ENCODE measurements around the gene LRRC10.

LRRC10 gene

DNA sequence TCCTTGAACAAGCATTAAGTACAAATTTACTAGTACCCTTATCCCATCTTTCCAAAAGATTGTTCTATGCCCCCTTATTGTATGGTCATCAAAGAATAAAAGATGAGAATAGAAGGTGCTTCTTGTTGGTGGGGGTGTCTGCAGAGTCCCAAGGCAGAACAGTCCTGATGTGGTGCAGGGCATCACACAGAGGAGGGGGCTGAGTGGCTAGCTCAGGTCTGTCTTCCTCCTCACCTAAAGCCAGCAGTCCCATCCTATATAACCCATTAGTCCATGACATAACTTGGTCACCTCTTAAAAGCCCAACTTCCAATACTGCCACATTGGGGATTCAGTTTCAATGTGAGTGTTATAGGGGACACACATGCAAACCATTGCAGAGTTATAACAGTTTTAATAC is 9.9 kb downstream of the LRRC10 start:
- Histone ChIP-seq H3K27me3 (ENCODE audit: control insufficient read depth in 1 of 2, insufficient read depth in 2 of 2, low read length in 2 of 2) (no peaks in the 10 kb centered on the region), H3K9ac (ENCODE audit: low read depth in 1 of 2, low read length in 2 of 2) (no peak overlapping the region), H3K4me1 (ENCODE audit: control insufficient read depth in 1 of 2, insufficient read depth in 2 of 2, low read length in 2 of 2) (no peaks in the 10 kb centered on the region), H3K27ac (ENCODE audit: low read depth, low read length) (no peak overlapping the region), H3K4me3 (ENCODE audit: low read depth in 1 of 2, low read length in 2 of 2) (no peak overlapping the region), H3K36me3 (ENCODE audit: control insufficient read depth in 1 of 2, insufficient read depth in 2 of 2, low read length in 2 of 2) (peaks cover 36 to 55% of the 10 kb centered on the region in 2 donors), H3K9me3 (ENCODE audit: control insufficient read depth in 1 of 2, low read length in 2 of 2) (peaks cover 0 to 4% of the 10 kb centered on the region in 2 donors)

DNA sequence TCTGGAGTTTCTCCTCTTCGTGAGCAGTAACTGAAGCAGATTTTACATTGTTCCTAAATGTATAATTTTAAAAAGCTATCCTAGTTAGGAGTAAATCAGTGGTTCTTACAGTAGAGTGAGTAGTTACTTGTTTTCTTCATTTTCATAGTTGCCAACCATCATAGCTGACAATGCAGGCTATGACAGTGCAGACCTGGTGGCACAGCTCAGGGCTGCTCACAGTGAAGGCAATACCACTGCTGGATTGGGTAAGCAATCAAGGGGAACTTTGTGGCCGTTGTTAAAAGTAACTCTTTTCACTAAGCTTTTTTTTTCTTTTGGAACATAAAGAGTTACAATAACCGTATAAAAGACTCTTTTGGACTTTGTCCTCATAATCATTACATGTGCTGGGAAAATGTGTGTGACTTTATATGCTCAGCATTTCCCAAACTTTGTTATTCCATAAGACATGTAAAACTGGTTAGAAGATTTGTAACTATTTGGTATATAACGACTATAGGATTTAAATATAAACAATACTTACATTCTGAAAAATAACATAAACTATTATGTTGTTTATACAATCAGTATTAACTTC is 12.4 kb downstream of the LRRC10 start:
- Histone ChIP-seq H3K36me3 (ENCODE audit: control insufficient read depth in 1 of 2, insufficient read depth in 2 of 2, low read length in 2 of 2) (peaks cover 38 to 75% of the 10 kb centered on the region in 2 donors), H3K9me3 (ENCODE audit: control insufficient read depth in 1 of 2, low read length in 2 of 2) (peaks cover 0 to 2% of the 10 kb centered on the region in 2 donors), H3K9ac (ENCODE audit: low read depth in 1 of 2, low read length in 2 of 2) (no peak overlapping the region)

DNA sequence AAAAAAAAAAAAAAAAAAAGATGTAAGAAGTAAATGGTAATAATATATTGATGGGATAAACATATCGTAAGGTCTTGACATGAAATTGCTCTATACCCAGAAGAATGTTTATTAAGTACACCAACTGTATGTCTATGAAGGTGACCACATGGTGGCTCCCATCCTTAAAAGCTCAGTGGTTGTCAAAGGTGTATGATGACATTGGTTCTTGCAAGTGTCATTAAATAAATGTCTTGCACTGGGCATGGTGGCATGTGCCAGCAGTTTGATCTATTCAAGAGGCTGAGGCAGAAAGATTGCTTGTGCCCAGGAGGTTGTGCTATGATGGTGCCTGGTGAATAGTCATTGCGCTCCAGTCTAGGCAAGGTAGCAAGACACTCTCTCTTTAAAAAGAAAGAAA is 15.0 kb downstream of the LRRC10 start:
- Histone ChIP-seq H3K9ac (ENCODE audit: low read depth in 1 of 2, low read length in 2 of 2) (no peak overlapping the region), H3K27me3 (ENCODE audit: control insufficient read depth in 1 of 2, insufficient read depth in 2 of 2, low read length in 2 of 2) (no peaks in the 10 kb centered on the region), H3K27ac (ENCODE audit: low read depth, low read length) (no peak overlapping the region), H3K36me3 (ENCODE audit: control insufficient read depth in 1 of 2, insufficient read depth in 2 of 2, low read length in 2 of 2) (peaks cover 38 to 81% of the 10 kb centered on the region in 2 donors), H3K4me3 (ENCODE audit: low read depth in 1 of 2, low read length in 2 of 2) (no peak overlapping the region), H3K4me1 (ENCODE audit: control insufficient read depth in 1 of 2, insufficient read depth in 2 of 2, low read length in 2 of 2) (no peaks in the 10 kb centered on the region), H3K9me3 (ENCODE audit: control insufficient read depth in 1 of 2, low read length in 2 of 2) (no peaks in the 10 kb centered on the region)

More for the DNA sequence above, 12.4 kb downstream of the LRRC10 start:
- no peaks in the 10 kb centered on the region for H3K27me3 ChIP-seq (ENCODE audit: control insufficient read depth in 1 of 2, insufficient read depth in 2 of 2, low read length in 2 of 2)
- no peaks in the 10 kb centered on the region for H3K4me1 ChIP-seq (ENCODE audit: control insufficient read depth in 1 of 2, insufficient read depth in 2 of 2, low read length in 2 of 2)
- no peak overlapping the region for H3K27ac ChIP-seq (ENCODE audit: low read depth, low read length)
- H3K4me3 ChIP-seq (ENCODE audit: low read depth in 1 of 2, low read length in 2 of 2): no peak overlapping the region

DNA sequence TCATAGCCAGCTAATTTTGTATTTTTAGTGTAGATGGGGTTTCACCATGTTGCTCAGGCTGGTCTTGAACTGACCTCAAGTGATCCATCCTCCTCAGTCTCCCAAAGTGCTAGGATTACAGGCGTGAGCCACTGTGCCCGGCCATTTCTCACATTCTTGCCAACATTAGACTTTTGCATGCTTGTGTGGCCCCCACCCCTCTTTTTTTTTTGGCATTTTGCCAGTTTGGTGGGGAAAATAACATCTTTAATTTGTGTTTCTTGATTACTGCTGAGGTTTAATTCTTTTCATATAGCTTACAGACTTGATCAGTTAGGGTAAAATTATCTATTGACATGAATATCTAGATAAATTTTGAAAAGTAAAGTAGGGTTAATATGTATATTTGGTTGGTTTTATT is 21.6 kb downstream of the LRRC10 start:
- peaks cover 39 to 70% of the 10 kb centered on the region in 2 donors for H3K36me3 ChIP-seq (ENCODE audit: control insufficient read depth in 1 of 2, insufficient read depth in 2 of 2, low read length in 2 of 2)
- no peak overlapping the region for H3K9ac ChIP-seq (ENCODE audit: low read depth in 1 of 2, low read length in 2 of 2)
- no peak overlapping the region for H3K4me3 ChIP-seq (ENCODE audit: low read depth in 1 of 2, low read length in 2 of 2)
- no peak overlapping the region for H3K27ac ChIP-seq (ENCODE audit: low read depth, low read length)
- H3K4me1 ChIP-seq (ENCODE audit: control insufficient read depth in 1 of 2, insufficient read depth in 2 of 2, low read length in 2 of 2): peaks cover 0 to 9% of the 10 kb centered on the region in 2 donors
- no peaks in the 10 kb centered on the region for H3K9me3 ChIP-seq (ENCODE audit: control insufficient read depth in 1 of 2, low read length in 2 of 2)
- H3K27me3 ChIP-seq (ENCODE audit: control insufficient read depth in 1 of 2, insufficient read depth in 2 of 2, low read length in 2 of 2): no peaks in the 10 kb centered on the region

DNA sequence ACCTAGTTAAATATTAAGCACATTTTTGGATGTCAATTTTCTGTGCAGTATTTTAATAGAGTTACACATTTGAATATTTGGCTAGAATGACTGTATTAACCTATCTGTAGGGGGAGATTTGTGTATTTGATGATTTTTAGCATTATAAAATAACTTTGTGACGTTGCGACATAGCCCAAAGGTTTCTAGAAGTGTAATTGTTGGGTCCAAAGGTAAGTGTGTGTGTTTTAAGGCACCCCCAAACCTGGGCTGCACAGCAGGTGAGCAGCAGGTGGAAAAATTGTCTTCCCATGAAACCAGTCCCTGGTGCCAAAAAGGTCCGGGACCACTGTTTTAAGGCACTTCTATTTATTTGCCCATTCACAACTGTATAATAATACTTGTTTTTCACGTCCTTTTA is 22.2 kb downstream of the LRRC10 start:
- H3K27me3 ChIP-seq (ENCODE audit: control insufficient read depth in 1 of 2, insufficient read depth in 2 of 2, low read length in 2 of 2): no peaks in the 10 kb centered on the region
- peaks cover 0 to 9% of the 10 kb centered on the region in 2 donors for H3K4me1 ChIP-seq (ENCODE audit: control insufficient read depth in 1 of 2, insufficient read depth in 2 of 2, low read length in 2 of 2)
- peaks cover 38 to 64% of the 10 kb centered on the region in 2 donors for H3K36me3 ChIP-seq (ENCODE audit: control insufficient read depth in 1 of 2, insufficient read depth in 2 of 2, low read length in 2 of 2)
- no peak overlapping the region for H3K27ac ChIP-seq (ENCODE audit: low read depth, low read length)
- no peak overlapping the region for H3K9ac ChIP-seq (ENCODE audit: low read depth in 1 of 2, low read length in 2 of 2)
- no peak overlapping the region for H3K4me3 ChIP-seq (ENCODE audit: low read depth in 1 of 2, low read length in 2 of 2)
- H3K9me3 ChIP-seq (ENCODE audit: control insufficient read depth in 1 of 2, low read length in 2 of 2): no peaks in the 10 kb centered on the region

DNA sequence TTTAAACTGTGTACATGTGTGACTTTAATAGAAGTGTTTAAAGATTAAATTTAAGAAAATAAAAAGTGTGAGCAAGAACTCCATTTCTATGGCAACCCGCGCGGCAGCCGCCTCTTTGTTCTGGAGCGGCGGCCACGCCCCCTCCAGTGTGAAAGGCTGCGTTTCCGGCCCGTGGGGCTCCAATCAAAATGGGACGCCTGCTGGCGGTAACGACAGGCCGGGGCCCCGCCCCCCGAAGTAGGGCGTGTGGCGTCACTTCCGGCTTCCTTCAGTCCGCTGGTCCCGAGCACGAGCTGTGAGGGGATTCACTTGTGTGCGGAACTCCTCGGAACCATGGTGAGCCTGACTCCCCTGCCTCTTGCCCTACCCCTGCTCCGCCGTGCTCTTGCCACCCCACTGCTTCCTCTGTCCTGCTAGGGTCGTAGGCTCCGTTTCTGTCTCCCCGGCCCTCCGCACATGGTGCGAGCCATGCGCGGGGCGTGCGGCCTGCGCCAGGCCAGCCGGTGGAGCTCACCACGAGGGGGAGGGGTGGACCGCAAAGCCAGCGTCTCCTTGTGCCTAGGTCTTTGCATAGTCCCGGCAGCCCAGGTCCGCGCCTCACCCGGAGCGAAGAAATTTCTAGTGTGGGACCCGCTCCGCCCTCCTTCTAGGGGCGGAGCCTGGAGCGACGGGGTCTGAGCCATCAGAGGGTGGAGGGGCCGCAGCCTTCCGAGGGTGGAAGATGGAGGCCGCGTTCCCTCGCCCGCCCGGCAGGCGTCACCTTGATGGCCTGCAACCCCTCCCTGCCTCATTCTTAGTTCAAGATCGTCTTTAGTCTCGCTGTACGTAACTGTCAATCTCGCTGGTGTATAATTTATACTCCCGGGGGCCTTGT is 25.3 kb downstream of the LRRC10 start, which contains the start of gene CCT2:
Gene CCT2, plus strand, starts transcription at position 271 of the 874 bp plus-strand sequence. Its CDS starts 63 bp downstream, at position 334.
- Histone ChIP-seq H3K27me3 (ENCODE audit: control insufficient read depth in 1 of 2, insufficient read depth in 2 of 2, low read length in 2 of 2) (no peaks in the 10 kb centered on the region), H3K4me3 (ENCODE audit: low read depth in 1 of 2, low read length in 2 of 2) (peak within 1 kb of the TSS; percentile 99 to 100), H3K9ac (ENCODE audit: low read depth in 1 of 2, low read length in 2 of 2) (peak within 1 kb of the TSS; percentile 98 to 99), H3K36me3 (ENCODE audit: control insufficient read depth in 1 of 2, insufficient read depth in 2 of 2, low read length in 2 of 2) (peaks cover 23 to 37% of the 10 kb centered on the region in 2 donors), H3K4me1 (ENCODE audit: control insufficient read depth in 1 of 2, insufficient read depth in 2 of 2, low read length in 2 of 2) (peaks cover 0 to 9% of the 10 kb centered on the region in 2 donors), H3K9me3 (ENCODE audit: control insufficient read depth in 1 of 2, low read length in 2 of 2) (no peaks in the 10 kb centered on the region), H3K27ac (ENCODE audit: low read depth, low read length) (peak within 1 kb of the TSS; percentile 94)

DNA sequence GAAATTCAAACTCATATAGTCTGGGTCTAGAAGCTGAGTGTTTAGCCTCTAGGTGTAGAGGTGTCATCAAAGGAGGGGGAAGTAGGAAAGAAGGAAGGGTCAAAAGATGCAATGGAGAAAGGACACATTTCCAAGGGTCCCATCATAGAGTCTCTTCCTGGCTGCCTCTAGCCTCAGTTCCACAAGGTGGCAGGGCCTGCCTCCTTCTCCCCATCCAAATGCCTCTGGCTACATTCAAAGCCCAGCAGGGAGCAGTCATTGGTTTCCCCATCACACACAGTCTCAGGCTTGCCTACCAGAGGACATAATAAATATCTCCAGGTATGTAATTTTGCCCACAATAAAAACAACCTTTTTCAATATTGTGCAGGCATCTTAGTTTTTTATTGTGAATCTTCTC is 27.5 kb downstream of the LRRC10 start:
- Histone ChIP-seq H3K9me3 (ENCODE audit: control insufficient read depth in 1 of 2, low read length in 2 of 2) (no peaks in the 10 kb centered on the region), H3K9ac (ENCODE audit: low read depth in 1 of 2, low read length in 2 of 2) (no peak overlapping the region), H3K4me1 (ENCODE audit: control insufficient read depth in 1 of 2, insufficient read depth in 2 of 2, low read length in 2 of 2) (peaks cover 0 to 9% of the 10 kb centered on the region in 2 donors), H3K27ac (ENCODE audit: low read depth, low read length) (no peak overlapping the region), H3K4me3 (ENCODE audit: low read depth in 1 of 2, low read length in 2 of 2) (no peak overlapping the region), H3K27me3 (ENCODE audit: control insufficient read depth in 1 of 2, insufficient read depth in 2 of 2, low read length in 2 of 2) (no peaks in the 10 kb centered on the region), H3K36me3 (ENCODE audit: control insufficient read depth in 1 of 2, insufficient read depth in 2 of 2, low read length in 2 of 2) (peaks cover 7 to 15% of the 10 kb centered on the region in 2 donors)

DNA sequence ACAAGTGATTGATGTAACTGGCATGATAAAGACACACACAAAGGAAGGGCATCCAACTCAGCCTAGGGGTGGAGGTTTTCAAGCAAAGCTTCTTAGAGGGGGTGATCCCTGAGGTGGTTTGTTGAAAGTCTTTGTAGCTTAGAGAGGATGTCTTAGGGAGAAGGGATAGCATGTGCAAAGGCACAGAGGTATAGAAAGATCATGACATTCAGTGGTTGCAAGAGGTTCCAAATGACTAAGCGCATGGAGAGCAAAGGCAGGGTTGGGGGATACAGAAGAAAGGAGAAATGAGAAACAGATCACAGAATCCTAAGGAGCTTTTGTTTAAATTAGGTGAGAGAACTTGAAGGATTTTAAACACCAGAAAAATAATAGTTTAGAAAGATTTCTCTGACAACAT is 30.6 kb downstream of the LRRC10 start:
- Histone ChIP-seq H3K4me1 (ENCODE audit: control insufficient read depth in 1 of 2, insufficient read depth in 2 of 2, low read length in 2 of 2) (no peaks in the 10 kb centered on the region), H3K36me3 (ENCODE audit: control insufficient read depth in 1 of 2, insufficient read depth in 2 of 2, low read length in 2 of 2) (peaks cover 4 to 8% of the 10 kb centered on the region in 2 donors), H3K27ac (ENCODE audit: low read depth, low read length) (no peak overlapping the region), H3K27me3 (ENCODE audit: control insufficient read depth in 1 of 2, insufficient read depth in 2 of 2, low read length in 2 of 2) (no peaks in the 10 kb centered on the region), H3K4me3 (ENCODE audit: low read depth in 1 of 2, low read length in 2 of 2) (no peak overlapping the region), H3K9me3 (ENCODE audit: control insufficient read depth in 1 of 2, low read length in 2 of 2) (no peaks in the 10 kb centered on the region), H3K9ac (ENCODE audit: low read depth in 1 of 2, low read length in 2 of 2) (no peak overlapping the region)

DNA sequence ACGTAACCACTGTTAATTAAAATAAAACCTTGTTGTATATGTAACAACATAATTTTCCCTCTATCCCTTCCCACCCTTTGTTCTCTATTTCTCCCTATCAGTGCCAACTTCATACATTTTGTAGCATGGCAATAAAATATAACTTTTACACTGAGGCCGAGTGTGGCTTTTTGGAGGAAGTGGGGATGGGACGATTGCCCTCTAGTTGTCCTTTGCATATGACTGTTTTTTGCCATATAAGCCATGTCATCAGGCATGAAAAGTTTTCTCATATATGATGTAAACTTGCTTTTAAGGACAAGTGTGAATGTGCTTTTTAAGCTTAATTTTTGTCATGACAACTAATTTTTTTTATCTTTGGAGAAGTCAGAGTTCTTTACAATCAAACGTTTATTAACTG is 31.7 kb downstream of the LRRC10 start:
- H3K4me3 ChIP-seq (ENCODE audit: low read depth in 1 of 2, low read length in 2 of 2): no peak overlapping the region
- peaks cover 12 to 18% of the 10 kb centered on the region in 2 donors for H3K36me3 ChIP-seq (ENCODE audit: control insufficient read depth in 1 of 2, insufficient read depth in 2 of 2, low read length in 2 of 2)
- no peaks in the 10 kb centered on the region for H3K4me1 ChIP-seq (ENCODE audit: control insufficient read depth in 1 of 2, insufficient read depth in 2 of 2, low read length in 2 of 2)
- H3K27me3 ChIP-seq (ENCODE audit: control insufficient read depth in 1 of 2, insufficient read depth in 2 of 2, low read length in 2 of 2): no peaks in the 10 kb centered on the region
- H3K9me3 ChIP-seq (ENCODE audit: control insufficient read depth in 1 of 2, low read length in 2 of 2): no peaks in the 10 kb centered on the region
- H3K27ac ChIP-seq (ENCODE audit: low read depth, low read length): no peak overlapping the region
- H3K9ac ChIP-seq (ENCODE audit: low read depth in 1 of 2, low read length in 2 of 2): no peak overlapping the region

DNA sequence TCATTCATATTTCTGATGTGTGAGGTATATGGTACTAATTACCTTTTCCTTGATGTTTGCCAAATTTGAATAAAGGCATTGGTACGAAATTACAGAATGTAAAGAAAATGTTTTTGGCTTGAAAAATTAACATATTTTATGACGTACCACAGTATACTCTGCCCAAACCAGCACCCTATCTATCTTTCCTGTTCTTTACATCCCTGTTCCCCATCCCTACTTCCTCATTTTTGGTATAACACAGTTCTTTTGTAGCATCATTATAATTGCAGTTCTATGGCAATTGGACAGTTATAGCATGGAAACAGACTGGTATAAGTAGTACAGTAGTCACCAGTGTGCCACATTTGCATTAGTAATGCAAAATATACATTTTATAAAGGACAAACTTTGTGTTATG is 32.4 kb downstream of the LRRC10 start:
- Histone ChIP-seq H3K36me3 (ENCODE audit: control insufficient read depth in 1 of 2, insufficient read depth in 2 of 2, low read length in 2 of 2) (peaks cover 12 to 24% of the 10 kb centered on the region in 2 donors), H3K27me3 (ENCODE audit: control insufficient read depth in 1 of 2, insufficient read depth in 2 of 2, low read length in 2 of 2) (no peaks in the 10 kb centered on the region), H3K27ac (ENCODE audit: low read depth, low read length) (no peak overlapping the region), H3K4me3 (ENCODE audit: low read depth in 1 of 2, low read length in 2 of 2) (no peak overlapping the region), H3K4me1 (ENCODE audit: control insufficient read depth in 1 of 2, insufficient read depth in 2 of 2, low read length in 2 of 2) (no peaks in the 10 kb centered on the region), H3K9me3 (ENCODE audit: control insufficient read depth in 1 of 2, low read length in 2 of 2) (no peaks in the 10 kb centered on the region), H3K9ac (ENCODE audit: low read depth in 1 of 2, low read length in 2 of 2) (no peak overlapping the region)

All from duodenal mucosa (tissue), 2 donors.